MCF 10A (cell line): ENCODE results near the gene ADAM23. TPM values are rescaled to one million over a fixed set of nuclear protein-coding genes. Genes with fewer than 3 reads are reported as not detected.

Experiments used
- BruUV-seq: library from RNA; stranded (reverse); fragments of 400-500 nt; replicated peaks from 2 replicates; lab custom pipeline; 2021; lab: Mats Ljungman, UMichigan
- CTCF ChIA-PET: fragments of 300-600 bp; sonication (Branson Sonifier 250); formaldehyde crosslinking; extraction: SDS; loops from one replicate; lab custom pipeline; 2021; ENCODE audit warnings: antibody characterized with exemption, inconsistent platforms; lab: Yijun Ruan, JAX
- POLR2A ChIA-PET: fragments of 300-600, 350-650 bp; sonication (Branson Sonifier 250); formaldehyde crosslinking; extraction: SDS; loops from one replicate; lab custom pipeline; 2020; ENCODE audit warnings: antibody characterized with exemption, inconsistent platforms; lab: Yijun Ruan, JAX
- DNase-seq: peaks from one replicate; pipeline ENCODE4 v3.0.0-alpha.2; 2018; ENCODE audit not compliant: unreplicated experiment
- H3K27ac Mint-ChIP-seq: one replicate; pipeline ENCODE4 v1.8.0; 2022; ENCODE audit warnings: mild to moderate bottlenecking, low read depth, mixed read lengths; ENCODE audit not compliant: unreplicated experiment
- H3K27me3 Mint-ChIP-seq: one replicate; pipeline ENCODE4 v1.8.0; 2022; ENCODE audit warnings: mixed read lengths; ENCODE audit not compliant: insufficient read depth, unreplicated experiment
- H3K36me3 Mint-ChIP-seq: one replicate; pipeline ENCODE4 v1.8.0; 2022; ENCODE audit warnings: mild to moderate bottlenecking, moderate library complexity, mixed read lengths; ENCODE audit not compliant: insufficient read depth, unreplicated experiment
- H3K4me1 Mint-ChIP-seq: one replicate; pipeline ENCODE4 v1.8.0; 2022; ENCODE audit warnings: mixed read lengths; ENCODE audit not compliant: insufficient read depth, unreplicated experiment
- H3K4me3 Mint-ChIP-seq: one replicate; pipeline ENCODE4 v1.8.0; 2022; ENCODE audit warnings: mild to moderate bottlenecking, moderate library complexity, mixed read lengths; ENCODE audit not compliant: unreplicated experiment
- H3K9me3 Mint-ChIP-seq: one replicate; pipeline ENCODE4 v1.8.0; 2022; ENCODE audit warnings: mixed read lengths; ENCODE audit not compliant: unreplicated experiment
- CTCF ChIP-seq: fragments of 200-600 bp; IDR thresholded peaks from one replicate; pipeline ENCODE4 v1.8.0; 2022; ENCODE audit warnings: antibody characterized with exemption, mild to moderate bottlenecking; ENCODE audit not compliant: unreplicated experiment
- intact Hi-C: fragments of 100-400 bp; cut with micrococcal nuclease; formaldehyde crosslinking; loops from 2 replicates; pipeline ENCODE4 v1.14.1; 2022
- total RNA-seq: library from RNA; stranded (reverse); gene quantifications from 2 replicates; pipeline ENCODE4 v1.2.3, GENCODE V29; 2022

The ADAM23 gene
- total RNA-seq, 1 experiment from 2014 or later, result 0.12 TPM

- no peak for TF ChIP-seq CTCF
- ChIA-PET POLR2A (no interaction called here), CTCF (interaction anchor here (0.6 kb wide), 1 partner anchor 101 kb away, joined by 3 read pairs; no protein-coding TSS in a partner anchor)
- no peaks in the 10 kb centered on the region for H3K4me1 Mint-ChIP-seq
- intact Hi-C loops, result no loop called here
- no peaks in the 10 kb centered on the region for H3K9me3 Mint-ChIP-seq
- H3K27me3 Mint-ChIP-seq, result no peaks in the 10 kb centered on the region
- no peak overlapping the region for H3K27ac Mint-ChIP-seq
- no peaks in the 10 kb centered on the region for H3K36me3 Mint-ChIP-seq
- H3K4me3 Mint-ChIP-seq, result no peak overlapping the region
- DNase-seq, result no peak
- BruUV-seq, result no TSS peak
Observed at GRCh38 chr2:206410714-206411113, 32.6 kb upstream of the ADAM23 start.

GRCh38 chr2:206415618-206416243, 27.6 kb upstream of the ADAM23 start:
- no peaks in the 10 kb centered on the region for H3K4me1 Mint-ChIP-seq
- ChIA-PET POLR2A (no interaction called here), CTCF (no interaction called here)
- peaks cover 5% of the 10 kb centered on the region for H3K36me3 Mint-ChIP-seq
- TF ChIP-seq CTCF, result no peak
- BruUV-seq, result no TSS peak
- H3K27me3 Mint-ChIP-seq, result no peaks in the 10 kb centered on the region
- peaks cover 12% of the 10 kb centered on the region for H3K9me3 Mint-ChIP-seq
- no peak overlapping the region for H3K4me3 Mint-ChIP-seq
- DNase-seq, result no peak
- intact Hi-C loops, result no loop called here
- no peak overlapping the region for H3K27ac Mint-ChIP-seq

- H3K4me3 Mint-ChIP-seq, result no peak overlapping the region
- H3K27me3 Mint-ChIP-seq, result no peaks in the 10 kb centered on the region
- DNase-seq, result no peak
- intact Hi-C loops, result no loop called here
- H3K27ac Mint-ChIP-seq, result no peak overlapping the region
- peaks cover 18% of the 10 kb centered on the region for H3K9me3 Mint-ChIP-seq
- CTCF ChIA-PET, result interaction anchor here (1.3 to 1.8 kb wide), 2 partner anchors 23 to 27 kb away, joined by 3 to 4 read pairs; no protein-coding TSS in a partner anchor
- H3K4me1 Mint-ChIP-seq, result no peaks in the 10 kb centered on the region
- BruUV-seq, result no TSS peak
- POLR2A ChIA-PET, result no interaction called here
- peaks cover 5% of the 10 kb centered on the region for H3K36me3 Mint-ChIP-seq
- no peak for TF ChIP-seq CTCF
Observed at GRCh38 chr2:206418968-206419367, 24.4 kb upstream of the ADAM23 start.

- CTCF ChIA-PET, result interaction anchor here (1.8 kb wide), 1 partner anchor 29 kb away, joined by 3 read pairs; no protein-coding TSS in a partner anchor
Observed at GRCh38 chr2:206420721-206421120, 22.6 kb upstream of the ADAM23 start.

More at GRCh38 chr2:206420721-206421120, 22.6 kb upstream of the ADAM23 start:
- Mint-ChIP-seq H3K27ac (no peak overlapping the region), H3K9me3 (peaks cover 18% of the 10 kb centered on the region), H3K4me3 (no peak overlapping the region), H3K27me3 (no peaks in the 10 kb centered on the region), H3K4me1 (no peaks in the 10 kb centered on the region), H3K36me3 (peaks cover 5% of the 10 kb centered on the region)
- no TSS peak for BruUV-seq
- TF ChIP-seq CTCF, result no peak
- POLR2A ChIA-PET, result no interaction called here
- intact Hi-C loops, result no loop called here
- no peak for DNase-seq
